22Rv1 (cell line): Measurements from ENCODE around the gene TRPM3.

Experiments
- H3K27ac ChIP-seq: fragments of 450-650 bp; 2 replicates; pipeline ENCODE4 v1.5.1; 2017
- CTCF ChIP-seq: fragments of 450-650 bp; IDR thresholded peaks from 2 replicates; pipeline ENCODE4 v1.5.1; 2017; ENCODE audit warnings: mild to moderate bottlenecking
- ZFX ChIP-seq: fragments of 450-650 bp; IDR thresholded peaks from 2 replicates; pipeline ENCODE4 v1.6.1; 2017; ENCODE audit warnings: antibody characterized with exemption, borderline replicate concordance

Gene TRPM3

GRCh38 chr9:70817311-70817710 is 304.1 kb downstream of the TRPM3 start:
- no peak overlapping the region for H3K27ac ChIP-seq
- no peak for TF ChIP-seq CTCF
- no peak for TF ChIP-seq ZFX

GRCh38 chr9:70816891-70817290 is 304.5 kb downstream of the TRPM3 start:
- no peak overlapping the region for H3K27ac ChIP-seq
- no peak for TF ChIP-seq CTCF
- TF ChIP-seq ZFX, result no peak

- H3K27ac ChIP-seq, result no peak overlapping the region
- no peak for TF ChIP-seq ZFX
- TF ChIP-seq CTCF, result no peak
These were observed 305.1 kb downstream of the TRPM3 start for GRCh38 chr9:70816316-70816715.

GRCh38 chr9:70814597-70814996 is 306.8 kb downstream of the TRPM3 start:
- TF ChIP-seq ZFX, result no peak
- no peak for TF ChIP-seq CTCF
- no peak overlapping the region for H3K27ac ChIP-seq

GRCh38 chr9:70813141-70813540 is 308.3 kb downstream of the TRPM3 start:
- H3K27ac ChIP-seq, result no peak overlapping the region
- TF ChIP-seq CTCF (no peak), ZFX (no peak)

GRCh38 chr9:70811638-70812037 is 309.8 kb downstream of the TRPM3 start:
- TF ChIP-seq CTCF (no peak), ZFX (no peak)
- H3K27ac ChIP-seq, result no peak overlapping the region

GRCh38 chr9:70806875-70807274 is 314.5 kb downstream of the TRPM3 start:
- TF ChIP-seq CTCF (no peak), ZFX (no peak)
- no peak overlapping the region for H3K27ac ChIP-seq
